ENCODE results near the gene POLDIP2.

The POLDIP2 gene

DNA sequence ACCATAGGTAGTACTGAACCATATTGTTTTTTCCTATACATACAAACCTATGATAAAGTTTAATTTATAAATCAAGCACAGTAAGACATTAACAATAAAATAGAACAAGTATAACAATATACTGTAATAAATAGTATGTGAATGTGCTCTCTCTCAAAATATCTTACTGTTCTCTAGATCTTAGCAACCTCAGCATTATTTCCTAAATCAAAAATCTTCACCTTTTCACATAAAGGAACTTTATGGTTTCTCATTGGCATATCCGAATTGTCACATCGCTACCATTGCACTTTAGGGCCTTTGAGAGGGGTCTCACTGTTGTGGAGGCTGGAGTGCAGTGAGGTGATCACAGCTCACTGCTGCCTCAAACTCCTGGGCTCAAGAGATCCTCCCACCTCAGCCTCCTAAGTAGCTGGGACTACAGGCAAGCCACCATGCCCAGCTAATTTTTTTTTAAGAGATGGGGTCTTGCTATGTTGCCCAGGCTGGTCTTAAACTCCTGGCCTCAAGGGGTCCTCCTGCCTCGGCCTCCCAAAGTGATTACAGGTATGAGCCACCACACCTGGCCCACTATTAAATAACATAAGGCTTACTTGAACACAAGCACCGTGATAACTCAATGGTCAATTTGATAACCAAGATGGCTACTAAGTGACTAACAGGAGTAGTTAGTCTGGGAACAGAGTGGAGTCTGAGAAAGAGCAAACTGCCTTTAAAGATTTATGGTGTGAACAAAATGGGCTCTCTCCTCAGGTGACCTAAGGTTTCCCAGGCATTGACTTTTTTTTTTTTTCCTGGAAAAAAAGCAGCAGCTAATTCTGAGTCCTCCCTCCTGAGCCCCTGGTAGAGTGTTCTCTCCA is 41.3 kb downstream of the POLDIP2 start:
- DNase-seq = no peak

DNA sequence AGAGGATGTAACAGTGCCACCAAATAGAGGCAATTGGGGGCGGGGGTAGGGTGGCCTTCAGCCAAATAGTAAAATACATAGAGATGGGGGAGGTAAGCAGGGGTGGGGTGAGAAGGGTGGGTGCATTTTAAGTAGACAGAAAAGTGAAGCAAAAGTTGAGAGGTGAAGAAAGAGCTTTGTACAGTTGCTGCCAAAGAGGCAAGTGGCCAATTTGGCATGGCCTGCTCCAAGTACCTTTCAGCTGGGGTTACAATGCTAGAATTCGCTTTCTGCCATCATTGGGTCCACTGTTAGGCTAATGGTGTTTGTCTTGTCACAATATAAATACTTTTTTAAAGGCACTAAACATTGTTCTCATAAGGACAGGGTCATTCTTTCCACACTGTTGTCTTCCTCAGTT is 43.5 kb downstream of the POLDIP2 start:
- no peak for DNase-seq

DNA sequence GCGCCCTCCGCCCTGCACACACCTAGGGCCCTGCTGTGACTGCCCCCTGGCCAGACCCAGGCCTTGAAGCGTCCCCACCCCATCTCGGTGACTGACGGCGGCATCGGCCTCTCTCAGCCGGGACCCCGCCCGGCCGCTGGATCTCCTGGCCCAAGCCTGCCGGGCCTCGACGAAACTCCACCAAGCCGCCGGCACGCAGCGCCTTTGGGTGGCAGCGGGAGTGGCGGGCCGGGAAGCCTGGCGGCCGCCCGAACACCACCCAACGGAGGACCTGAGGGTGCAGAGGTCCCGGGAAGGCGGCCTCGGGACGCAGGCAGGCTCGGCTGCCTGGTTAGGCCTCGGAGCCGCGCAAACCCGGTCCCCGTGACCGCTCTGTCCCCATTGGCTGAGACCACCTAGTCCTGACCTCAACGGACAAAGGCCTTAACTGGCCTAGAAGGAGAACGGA is 50.3 kb downstream of the POLDIP2 start:
- no peak for DNase-seq

GRCh38 chr17:28298449-28298848 is 58.9 kb downstream of the POLDIP2 start:
- no peak for DNase-seq
